OCI-M2 (cell line): Measurements from ENCODE around the gene DYRK1A.

ENCODE experiments used
- DNase-seq: peaks from one replicate; lab custom pipeline; 2025; ENCODE audit not compliant: unreplicated experiment; lab: John Stamatoyannopoulos, UW

The DYRK1A gene

DNA sequence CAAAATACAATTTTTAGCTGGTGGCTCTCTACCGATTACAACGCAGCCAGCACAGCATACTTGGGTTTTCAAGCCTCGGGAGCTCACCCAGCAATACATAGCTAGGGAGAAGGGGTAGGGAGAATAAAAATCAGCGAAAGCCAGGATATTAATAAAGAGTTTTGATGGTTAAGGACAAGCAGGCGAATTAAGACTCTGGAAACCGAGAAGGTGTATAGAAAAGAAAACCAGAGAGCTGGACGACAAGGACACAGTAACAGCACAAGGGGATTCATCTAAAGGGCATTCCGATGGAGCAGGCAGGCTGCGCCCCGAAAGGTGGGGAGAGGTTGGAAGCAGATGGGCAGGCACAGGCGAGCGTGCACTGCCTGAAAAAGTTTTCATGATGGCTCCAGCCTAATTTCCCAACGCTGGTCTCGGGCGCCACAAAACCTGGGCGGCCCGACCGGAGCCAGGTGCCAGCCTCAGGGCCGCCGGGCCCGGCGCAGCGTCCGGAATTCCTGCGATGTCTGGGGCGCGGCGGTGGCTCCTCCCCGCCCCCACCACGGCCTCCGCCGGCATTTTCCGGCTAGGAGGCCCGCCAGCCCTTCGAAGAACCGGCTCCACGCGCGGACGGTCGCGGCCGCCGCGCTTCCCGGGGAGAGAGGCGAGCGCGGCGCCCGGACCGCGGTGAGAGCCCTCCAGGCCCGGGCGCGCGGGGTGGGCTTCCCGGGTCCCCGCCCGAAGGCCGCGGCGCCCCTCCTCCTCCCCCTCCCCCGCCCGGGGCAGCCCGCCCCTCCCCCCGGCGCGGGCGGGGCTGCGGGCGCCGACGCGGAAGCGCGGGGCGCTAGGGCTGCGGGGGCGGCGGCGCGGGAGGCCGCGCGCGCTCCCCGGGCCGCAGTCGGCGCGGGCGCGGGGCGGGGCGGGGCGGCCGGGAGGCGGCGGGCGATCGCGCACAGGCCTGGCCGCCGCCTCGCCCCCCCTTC is 774 bp upstream of the DYRK1A start:
- DNase-seq = no peak

DNA sequence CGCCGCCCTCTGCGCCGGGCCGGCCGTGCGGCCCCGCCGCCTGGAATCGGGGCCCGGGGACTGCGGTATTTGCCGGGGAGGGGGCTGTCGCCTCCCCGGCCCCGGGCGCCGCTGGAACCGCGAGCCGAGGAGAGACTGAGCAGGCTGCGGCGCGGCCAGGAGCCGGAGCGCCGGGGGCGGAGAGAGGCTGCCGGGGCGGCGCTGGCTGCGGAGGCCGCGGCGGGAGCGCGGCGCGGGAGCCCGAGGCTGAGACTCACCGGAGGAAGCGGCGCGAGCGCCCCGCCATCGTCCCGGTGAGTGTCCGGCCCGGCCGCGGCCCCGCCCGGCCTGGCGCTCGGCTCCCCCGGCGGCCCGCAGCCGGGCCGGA is 746 bp downstream of the DYRK1A start:
- no peak for DNase-seq

DNA sequence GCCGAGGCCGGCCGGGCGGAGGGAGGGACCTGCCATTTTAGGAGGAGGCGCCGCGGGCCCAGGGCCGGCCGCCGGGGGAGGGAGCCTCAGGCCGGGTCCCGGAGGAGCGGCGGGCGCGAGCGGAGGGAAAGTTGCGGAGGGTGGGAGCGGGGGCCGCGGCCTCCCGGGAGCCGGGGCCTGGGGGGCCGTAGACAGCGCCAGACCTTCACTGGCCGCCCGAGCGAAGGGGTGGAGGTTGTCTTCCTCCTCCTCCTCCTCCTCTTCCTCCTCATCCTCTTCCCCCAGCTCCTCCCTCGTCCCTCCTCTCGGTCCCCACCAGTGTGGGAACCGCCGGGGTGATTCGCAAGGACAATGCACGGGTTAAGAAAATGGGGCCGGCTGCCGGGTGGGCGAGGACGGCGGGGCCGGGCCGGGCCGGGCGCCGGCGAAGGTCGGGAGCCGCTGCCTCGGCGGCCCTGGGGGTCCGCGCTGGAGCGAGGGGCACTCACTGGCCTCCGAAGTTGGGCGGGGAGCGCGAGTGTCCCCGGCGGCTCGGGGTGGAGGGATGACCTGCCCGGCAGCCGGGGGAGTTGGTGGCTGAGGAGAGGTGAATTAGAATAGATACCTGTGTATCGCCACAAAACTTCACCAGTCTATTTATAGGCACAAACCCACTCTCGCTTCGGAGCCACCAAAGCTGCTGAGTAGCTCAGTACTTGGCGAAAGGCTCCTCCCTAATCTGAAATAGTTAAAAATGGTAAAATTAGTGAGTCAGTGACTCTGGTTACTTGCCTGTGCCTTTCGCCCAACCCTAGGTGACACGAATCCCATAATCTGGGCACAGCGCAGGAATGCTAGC is 1.3 kb downstream of the DYRK1A start:
- DNase-seq = no peak

DNA sequence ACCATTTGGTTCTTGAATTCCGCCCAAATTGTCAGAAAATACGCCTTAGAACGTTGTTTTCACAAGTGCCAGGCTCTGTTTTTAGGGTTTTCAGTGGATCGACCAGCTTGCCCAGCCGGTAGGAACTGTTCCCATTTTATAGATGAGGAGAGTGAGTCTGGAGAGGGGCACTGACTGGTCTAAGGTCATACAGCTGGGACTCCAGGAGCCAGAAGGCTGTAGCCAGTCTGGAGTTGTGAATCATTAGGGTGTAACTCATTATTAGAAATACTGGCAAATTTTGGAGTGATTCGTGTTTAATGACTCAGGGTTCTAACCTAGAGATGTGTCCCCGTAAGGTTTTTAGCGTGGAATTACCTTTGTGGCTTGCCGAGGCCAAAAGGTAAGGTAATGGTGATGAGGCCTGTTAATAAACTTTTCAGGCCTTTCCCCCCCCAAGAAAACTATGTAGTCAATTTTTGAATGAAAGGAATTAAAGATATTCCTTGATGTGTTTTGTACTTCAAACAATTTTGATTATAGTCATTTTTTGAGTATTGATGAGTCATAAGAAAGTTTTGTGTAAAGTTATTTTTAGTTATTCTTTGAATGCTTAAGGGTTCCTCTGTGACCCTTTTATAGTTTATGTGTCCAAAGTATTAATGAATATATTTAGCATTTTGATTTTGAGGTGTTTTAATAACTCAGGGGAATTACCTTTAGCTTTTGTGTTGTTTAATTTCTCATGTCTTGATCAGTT is 2.1 kb downstream of the DYRK1A start:
- DNase-seq = no peak

DNA sequence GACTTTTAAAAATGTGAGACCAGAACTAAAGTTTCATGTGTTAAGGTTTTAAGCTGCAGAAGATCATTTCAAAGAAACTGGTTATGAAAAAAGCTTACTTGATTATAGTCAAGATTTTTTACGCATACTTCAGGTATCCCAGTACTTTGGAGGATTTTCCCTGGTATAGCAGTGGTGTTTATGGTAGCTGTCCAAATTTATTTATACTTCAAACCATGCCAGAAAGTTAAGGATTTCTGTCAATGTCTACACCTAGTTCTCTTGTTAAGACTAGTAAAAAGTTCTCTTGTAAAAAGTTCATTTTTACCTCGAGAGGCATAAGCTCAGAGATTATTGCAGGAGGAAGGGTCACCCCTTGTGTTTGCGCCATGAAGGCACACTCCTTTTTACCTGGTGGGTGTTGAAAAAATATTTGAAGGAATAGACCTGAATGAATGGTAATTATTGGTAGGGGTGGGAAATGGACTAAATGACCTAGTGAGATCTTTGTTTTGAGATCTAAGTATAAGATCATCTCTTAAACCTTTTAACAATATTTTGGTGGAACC is 2.8 kb downstream of the DYRK1A start:
- DNase-seq = no peak

DNA sequence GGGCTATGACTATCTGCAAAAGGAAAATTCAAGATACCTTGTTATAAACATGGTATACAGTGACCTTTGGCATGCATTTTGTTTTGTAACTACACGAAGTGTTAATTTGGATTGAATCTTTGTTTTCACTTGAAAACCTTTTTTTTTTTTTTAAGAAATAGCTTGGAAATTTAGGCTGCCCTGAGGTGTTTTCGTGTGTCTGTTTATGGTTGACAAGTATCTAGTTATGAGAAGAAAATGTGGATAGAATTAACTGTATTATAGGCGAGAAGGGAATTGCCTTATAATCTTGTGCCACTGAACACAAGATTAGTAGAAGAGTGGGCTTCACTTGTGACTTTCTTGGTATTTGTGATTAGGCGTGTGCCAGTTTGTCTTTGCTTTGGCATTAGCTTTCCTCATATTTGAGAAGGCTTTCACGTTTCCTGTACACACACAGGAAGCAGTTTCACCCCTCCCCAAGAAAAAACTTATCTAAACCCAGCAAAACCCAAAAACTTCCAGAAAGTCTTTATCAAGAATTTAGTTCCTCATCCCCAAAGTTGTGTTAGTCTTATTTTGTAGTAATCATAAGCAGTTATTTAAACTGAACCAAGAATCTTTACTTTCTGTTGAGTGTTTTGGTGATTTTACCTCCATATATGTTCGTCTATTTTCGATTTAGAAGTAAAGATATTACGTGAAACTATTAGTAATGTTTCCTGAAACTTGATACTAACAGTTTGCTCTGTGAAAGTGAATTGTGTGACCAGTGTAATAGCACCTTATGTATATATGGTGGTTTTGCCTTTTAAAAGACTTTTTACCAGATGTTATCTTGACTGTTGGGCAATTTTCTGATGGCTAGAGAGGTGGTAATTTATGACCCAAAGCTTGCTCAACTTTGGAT is 3.8 kb downstream of the DYRK1A start:
- DNase-seq = peak; percentile 91

DNA sequence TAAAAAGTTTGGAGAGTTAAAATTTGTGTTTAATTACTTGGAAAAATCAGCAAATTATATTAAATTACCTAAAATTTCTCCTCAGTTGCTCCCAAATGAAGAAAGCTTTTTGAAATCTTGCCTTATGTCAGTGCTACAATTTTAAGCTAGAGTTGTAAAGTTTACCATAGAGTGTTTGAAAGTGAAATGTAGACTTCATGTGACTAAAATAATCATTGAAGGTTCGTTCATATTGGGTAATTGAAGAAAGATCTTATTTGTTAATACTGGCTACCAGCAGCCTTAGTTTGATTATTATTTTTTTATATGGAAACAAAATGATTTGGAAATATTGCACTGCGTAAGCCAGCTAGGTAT is 4.4 kb downstream of the DYRK1A start:
- DNase-seq = no peak

DNA sequence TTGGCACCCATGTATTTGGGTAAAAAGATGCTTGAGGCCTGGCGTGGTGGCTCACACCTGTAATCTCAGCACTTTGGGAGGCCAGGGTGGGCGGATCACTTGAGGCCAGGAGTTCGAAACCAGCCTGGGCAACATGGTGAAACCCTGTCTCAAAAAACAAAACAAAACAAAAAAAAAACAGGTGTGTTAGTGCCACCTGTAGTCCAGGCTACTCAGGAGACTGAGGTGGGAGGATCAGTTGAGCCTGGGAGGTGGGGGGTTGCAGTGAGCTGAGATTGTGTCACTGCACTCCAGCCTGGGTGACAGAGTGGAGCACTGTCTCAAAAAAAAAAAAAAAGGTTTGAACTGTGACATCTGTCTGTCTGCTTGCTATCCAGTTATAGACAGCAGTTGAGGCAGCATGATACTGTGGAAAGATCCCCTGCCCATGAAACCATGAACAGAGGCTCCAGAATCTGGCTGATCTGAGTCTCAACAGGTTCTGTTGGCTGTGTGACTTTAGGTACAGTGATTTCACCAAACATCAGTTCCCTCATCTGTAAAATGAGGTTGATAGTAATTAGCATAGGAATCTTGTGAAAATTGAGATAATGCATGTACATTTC is 5.7 kb downstream of the DYRK1A start:
- no peak for DNase-seq

DNA sequence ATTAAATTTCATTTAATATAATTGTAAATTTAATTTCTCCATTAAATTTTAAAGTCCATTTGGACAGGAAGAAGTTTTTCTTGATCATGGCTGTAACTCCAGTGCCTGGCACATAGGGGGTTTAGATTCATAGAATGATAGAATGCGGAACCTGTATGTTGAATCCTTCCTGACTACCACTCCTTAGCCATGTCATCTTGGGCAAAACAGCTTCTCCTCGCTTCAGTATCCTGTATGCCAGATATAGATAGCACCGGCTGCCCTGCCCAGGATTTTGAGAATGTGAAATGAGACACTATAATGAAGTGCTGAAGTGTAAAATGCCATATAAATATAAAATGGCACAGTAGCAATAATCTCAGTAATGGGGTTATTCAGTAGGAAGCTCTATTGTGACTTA is 6.4 kb downstream of the DYRK1A start:
- DNase-seq = no peak

DNA sequence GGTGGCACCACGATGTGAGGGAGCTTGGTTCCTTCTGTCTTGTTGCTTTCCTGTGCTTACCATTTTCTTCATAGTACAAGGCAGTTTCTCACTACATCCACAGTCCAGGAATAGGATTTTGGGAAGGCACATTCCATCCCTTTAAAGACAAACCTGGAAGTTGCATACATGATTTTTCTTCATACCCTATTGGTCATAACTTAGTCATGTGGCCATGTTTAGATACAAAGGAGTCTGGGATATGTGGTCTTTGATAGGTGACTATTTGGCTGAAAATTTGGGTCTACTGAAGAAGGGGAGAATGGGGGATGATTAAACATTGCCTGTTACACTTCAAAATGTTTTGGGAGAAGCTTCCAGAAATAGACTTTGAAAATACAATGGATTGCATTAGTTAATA is 7.0 kb downstream of the DYRK1A start:
- DNase-seq = no peak

DNA sequence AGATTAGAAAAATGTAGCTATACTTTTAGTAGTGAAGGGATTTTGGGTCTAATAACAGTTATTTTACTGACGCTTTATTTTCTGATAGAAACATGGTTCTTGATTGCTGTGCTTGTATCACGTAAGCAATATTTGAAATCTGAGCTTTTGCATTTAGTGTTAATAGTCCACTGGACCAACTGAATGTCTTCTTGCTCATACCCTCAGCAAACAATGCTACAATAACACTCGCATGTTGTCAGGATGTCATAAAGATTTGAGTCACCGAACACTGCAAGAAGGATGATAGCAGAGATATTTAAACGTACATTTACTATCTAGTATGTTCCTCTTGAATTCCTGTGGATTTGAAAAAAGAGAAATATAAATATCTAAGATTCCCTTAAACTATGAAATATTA is 7.5 kb downstream of the DYRK1A start:
- no peak for DNase-seq

DNA sequence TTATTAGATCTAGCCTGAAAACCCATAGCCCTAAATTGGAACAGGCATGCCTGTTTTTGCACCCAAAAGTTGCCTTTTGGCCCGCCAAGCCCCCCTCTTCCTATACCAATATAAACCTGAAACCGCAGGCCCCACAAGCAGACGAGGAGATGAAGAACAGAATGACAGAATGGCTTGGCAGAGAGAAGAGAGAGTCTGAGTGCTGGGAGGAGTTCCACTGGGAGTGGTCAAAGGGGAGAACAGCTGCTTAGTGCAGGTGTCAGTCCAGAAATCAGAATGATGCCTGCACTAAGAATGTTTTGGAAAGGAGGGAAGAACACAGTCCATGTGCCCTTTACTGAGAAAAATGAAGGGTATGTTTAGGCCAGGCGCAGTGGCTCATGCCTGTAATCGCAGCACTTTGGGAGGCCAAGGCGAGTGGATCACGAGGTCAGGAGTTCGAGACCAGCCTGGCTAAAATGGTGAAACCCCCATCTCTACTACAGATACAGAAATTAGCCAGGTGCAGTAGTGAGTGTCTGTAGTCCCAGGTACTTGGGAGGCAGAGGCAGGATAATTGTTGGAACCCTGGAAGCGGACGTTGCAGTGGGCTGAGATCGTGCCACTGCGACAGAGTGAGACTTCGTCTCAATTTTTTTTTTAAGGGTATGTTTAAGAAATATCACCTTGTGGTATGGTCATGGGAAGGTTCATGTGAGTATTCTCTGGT is 9.4 kb downstream of the DYRK1A start:
- no peak for DNase-seq

DNA sequence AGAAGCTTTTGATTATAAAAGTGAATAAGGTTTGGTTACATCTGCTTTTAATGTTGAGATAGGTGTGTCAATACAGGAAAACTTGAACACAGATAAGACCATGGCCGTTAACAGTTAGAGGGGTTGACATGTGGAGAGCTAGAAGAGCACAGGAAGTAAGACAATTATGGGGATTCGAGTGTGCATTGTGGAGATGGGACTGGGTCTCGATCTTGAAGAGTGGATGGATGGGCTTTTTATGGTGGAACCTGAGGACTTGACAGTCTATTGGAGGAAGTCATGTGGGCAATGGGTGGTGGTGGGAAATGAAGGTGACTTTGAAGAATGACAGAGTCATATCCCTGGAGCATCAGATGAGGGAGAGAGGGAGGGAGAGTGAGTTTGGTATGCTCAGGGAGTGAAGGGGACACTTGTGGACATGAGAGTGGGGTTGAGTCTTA is 12.1 kb downstream of the DYRK1A start:
- no peak for DNase-seq

DNA sequence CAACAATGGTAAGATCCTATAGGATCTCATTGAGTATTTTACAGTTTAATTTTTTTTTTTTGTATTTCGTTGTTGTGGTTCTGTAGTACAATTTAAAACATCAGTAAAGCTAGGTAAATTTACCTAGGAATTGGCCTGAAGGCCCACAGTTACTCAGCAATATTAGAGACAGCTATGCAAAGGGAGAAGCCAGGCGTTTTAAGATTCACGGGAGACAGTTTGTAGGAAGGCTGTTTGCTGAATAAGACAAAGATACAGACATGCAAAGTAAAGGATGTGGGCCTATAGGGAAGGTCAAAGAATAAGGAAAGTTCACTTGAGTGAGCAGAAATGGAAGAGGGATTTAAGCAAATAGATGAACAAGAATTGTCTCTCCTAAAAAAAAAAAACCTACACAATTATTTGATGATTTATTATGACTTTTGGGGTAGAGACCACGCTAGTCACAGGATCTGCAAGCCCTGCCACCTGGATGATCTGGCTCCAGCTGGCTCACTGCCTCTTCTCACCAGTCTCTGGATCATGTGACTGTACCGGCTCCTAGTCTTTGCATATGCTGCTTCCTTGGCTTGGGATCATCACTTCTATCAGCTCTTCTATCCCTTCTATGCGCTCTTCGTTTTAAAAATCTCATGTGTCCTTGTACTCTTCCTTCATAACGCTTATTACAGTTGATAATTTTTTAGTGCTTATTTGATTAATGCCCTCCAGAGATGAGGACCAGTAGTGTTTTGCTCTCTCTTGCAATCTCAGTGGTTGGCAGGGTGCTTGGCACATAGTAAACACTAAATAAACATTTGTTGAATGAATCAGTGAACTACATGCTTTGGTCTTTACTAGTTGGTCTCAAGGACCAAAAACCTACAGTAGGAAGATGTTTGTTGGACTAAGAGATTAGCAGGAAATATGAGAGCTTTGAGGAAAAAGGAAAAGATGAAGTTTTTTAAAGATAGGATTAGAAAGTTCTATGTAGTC is 14.1 kb downstream of the DYRK1A start:
- no peak for DNase-seq

DNA sequence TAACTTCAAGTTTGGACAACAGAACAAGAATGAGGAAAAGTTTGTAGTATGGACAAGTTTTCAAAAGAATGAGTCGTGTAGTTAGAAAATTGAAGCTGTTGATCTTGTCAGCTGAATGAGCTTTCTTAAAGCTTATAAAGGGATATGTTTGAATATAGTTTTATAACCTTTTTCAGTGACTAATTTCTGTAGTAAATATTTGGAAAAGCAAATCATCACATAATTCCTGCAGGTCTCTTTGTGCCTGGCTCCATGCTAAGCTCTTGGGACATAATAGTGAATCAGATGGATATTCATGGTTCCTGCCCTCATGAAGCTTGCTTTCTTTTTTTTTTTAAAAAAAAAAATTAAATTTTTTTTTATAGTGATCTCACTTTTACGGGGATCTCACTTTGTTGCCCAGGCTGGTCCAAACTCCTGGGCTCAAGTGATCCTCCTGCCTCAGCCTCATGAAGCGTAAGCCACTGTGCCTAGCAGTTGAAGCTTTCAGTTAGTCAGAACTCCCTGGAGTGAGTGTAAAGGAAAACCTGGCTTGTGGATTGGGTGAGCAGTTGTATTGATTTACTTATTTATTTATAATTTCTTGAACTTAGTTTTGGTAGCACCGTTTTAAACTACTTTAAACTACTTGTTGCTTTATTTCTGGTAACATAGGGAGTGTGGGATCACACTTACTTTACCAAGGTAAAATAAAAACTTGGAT is 15.5 kb downstream of the DYRK1A start:
- DNase-seq = no peak

DNA sequence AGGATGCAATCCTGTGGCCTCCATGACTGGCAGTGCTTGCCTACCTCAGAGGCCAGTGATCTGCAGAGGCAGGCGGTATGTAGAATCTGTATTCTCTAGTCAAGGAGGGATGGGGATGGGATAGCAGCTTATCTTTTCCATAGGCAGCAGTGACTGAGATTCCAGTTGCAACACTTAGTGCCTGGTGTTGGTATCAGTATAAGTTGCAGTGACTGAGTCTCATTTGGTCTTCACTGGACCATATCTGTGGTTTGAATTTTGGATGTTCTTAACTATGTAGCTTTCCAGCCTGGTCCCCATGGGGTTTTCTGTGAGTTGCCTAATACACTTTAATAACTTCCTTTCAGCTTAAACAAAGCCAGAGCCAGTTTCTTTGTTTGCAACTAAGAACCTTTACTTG is 16.5 kb downstream of the DYRK1A start:
- DNase-seq = no peak

DNA sequence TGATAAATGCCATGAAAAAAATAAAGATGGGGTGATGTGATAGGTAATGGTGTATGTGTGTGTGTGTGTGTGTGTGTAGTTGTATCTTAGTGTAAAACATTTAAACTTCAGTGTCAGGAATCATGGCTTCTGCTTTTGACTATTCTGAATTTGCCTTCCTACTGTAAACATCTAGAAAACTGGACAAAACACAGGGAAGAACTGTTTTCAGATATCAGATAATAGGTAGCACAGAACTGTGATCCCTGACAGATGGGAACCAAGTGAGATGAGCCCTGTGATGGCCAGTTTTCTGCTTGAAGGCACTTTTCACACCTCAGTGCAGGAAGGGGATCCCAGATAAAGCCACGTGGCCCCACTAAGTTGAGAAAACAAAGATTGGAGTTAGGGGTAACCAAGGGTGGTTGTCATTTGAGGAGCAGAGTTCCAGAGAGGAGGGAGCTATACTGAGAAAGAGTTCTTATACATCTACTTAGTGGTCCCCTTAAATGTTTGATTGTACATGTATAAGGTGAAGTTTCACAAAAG is 17.3 kb downstream of the DYRK1A start:
- no peak for DNase-seq
